Neural progenitor cell (in vitro differentiated cells): ENCODE results near the gene ULK3. TPM values are rescaled to one million over a fixed set of nuclear protein-coding genes. Genes with fewer than 3 reads are reported as not detected.

ENCODE experiments used
- DNase-seq: peaks from one replicate; pipeline ENCODE4 v3.0.0-alpha.2; 2016; ENCODE audit warnings: low spot score
- H2AFZ ChIP-seq: fragments of 200-600 bp; sonication (generic); replicated peaks from 2 replicates; pipeline ENCODE4 v1.6.1; 2016; ENCODE audit warnings: antibody characterized with exemption
- H3F3A ChIP-seq: fragments of 200-600 bp; sonication (generic); 2 replicates; pipeline ENCODE4 v1.6.1; 2016; ENCODE audit warnings: antibody characterized with exemption, low read depth
- H3K27ac ChIP-seq: fragments of 200-600 bp; sonication (generic); 2 replicates; pipeline ENCODE4 v1.5.1; 2016; ENCODE audit warnings: mild to moderate bottlenecking
- H3K27me3 ChIP-seq: fragments of 200-600 bp; sonication (generic); 2 replicates; pipeline ENCODE4 v1.6.1; 2016; ENCODE audit warnings: mild to moderate bottlenecking, moderate library complexity
- H3K36me3 ChIP-seq: fragments of 200-600 bp; sonication (generic); 2 replicates; pipeline ENCODE4 v1.5.1; 2016
- H3K4me1 ChIP-seq: fragments of 200-600 bp; sonication (generic); 2 replicates; pipeline ENCODE4 v1.6.1; 2016; ENCODE audit warnings: mixed run types
- H3K4me2 ChIP-seq: fragments of 200-600 bp; sonication (generic); 2 replicates; pipeline ENCODE4 v1.6.1; 2016
- H3K4me3 ChIP-seq: fragments of 200-600 bp; sonication (generic); 2 replicates; pipeline ENCODE4 v1.5.1; 2016
- H3K79me2 ChIP-seq: fragments of 200-600 bp; sonication (generic); 2 replicates; pipeline ENCODE4 v1.6.1; 2016; ENCODE audit warnings: low read depth
- H3K9ac ChIP-seq: fragments of 200-600 bp; sonication (generic); 2 replicates; pipeline ENCODE4 v1.6.1; 2016
- H3K9me3 ChIP-seq: fragments of 200-600 bp; sonication (generic); 2 replicates; pipeline ENCODE4 v1.5.1; 2016; ENCODE audit warnings: low read depth
- H4K20me1 ChIP-seq: fragments of 200-600 bp; sonication (generic); 2 replicates; pipeline ENCODE4 v1.6.1; 2016; ENCODE audit warnings: low read depth
- H3K27ac Mint-ChIP-seq: 3 replicates; pipeline ENCODE4 v1.8.0; 2021; ENCODE audit warnings: mixed read lengths
- H3K27me3 Mint-ChIP-seq: 2 replicates; pipeline ENCODE4 v1.8.0; 2022; ENCODE audit warnings: low read depth, mild to moderate bottlenecking, inconsistent platforms, moderate library complexity, mixed read lengths; ENCODE audit not compliant: insufficient read depth
- H3K36me3 Mint-ChIP-seq: 3 replicates; pipeline ENCODE4 v1.8.0; 2021; ENCODE audit warnings: mixed read lengths
- H3K4me1 Mint-ChIP-seq: 3 replicates; pipeline ENCODE4 v1.8.0; 2021; ENCODE audit warnings: mixed read lengths
- H3K4me3 Mint-ChIP-seq: 3 replicates; pipeline ENCODE4 v1.8.0; 2021; ENCODE audit warnings: mild to moderate bottlenecking, moderate library complexity, mixed read lengths
- H3K9me3 Mint-ChIP-seq: 3 replicates; pipeline ENCODE4 v1.8.0; 2020; ENCODE audit warnings: mixed read lengths
- CTCF ChIP-seq: fragments of 200-600 bp; sonication (generic); IDR thresholded peaks from 2 replicates; pipeline ENCODE4 v1.5.1; 2017; ENCODE audit warnings: antibody characterized with exemption, mild to moderate bottlenecking
- EZH2 ChIP-seq: fragments of 200-600 bp; sonication (generic); IDR thresholded peaks from 2 replicates; pipeline ENCODE4 v1.6.1; 2017; ENCODE audit warnings: antibody characterized with exemption, mild to moderate bottlenecking, moderate library complexity
- EZH2phosphoT487 ChIP-seq: fragments of 200-600 bp; sonication (generic); IDR thresholded peaks from 2 replicates; pipeline ENCODE4 v1.6.1; 2017; ENCODE audit warnings: antibody characterized with exemption
- total RNA-seq: library from RNA; depleted of rRNA; stranded (reverse); fragments of >200 nt; gene quantifications from 2 replicates; pipeline ENCODE4 v1.2.3, GENCODE V29; 2015; ENCODE audit warnings: low replicate concordance

ULK3 gene
- total RNA-seq, 1 donor from 2014 or later, result 22.7 TPM

- Histone ChIP-seq H3K79me2 (peaks cover 48% of the 10 kb centered on the region), H4K20me1 (no peaks in the 10 kb centered on the region), H2AFZ (no peak overlapping the region), H3K4me2 (no peak overlapping the region), H3K9me3 (no peaks in the 10 kb centered on the region), H3K27ac (no peak overlapping the region), H3K4me3 (no peak overlapping the region), H3K4me1 (no peaks in the 10 kb centered on the region), H3K36me3 (no peaks in the 10 kb centered on the region), H3K27me3 (no peaks in the 10 kb centered on the region), H3F3A (no peaks in the 10 kb centered on the region), H3K9ac (no peak overlapping the region)
- H3K27me3 Mint-ChIP-seq, result no peaks in the 10 kb centered on the region
- no peak overlapping the region for H3K4me3 Mint-ChIP-seq
- peak overlapping the region; percentile 40 for H3K27ac Mint-ChIP-seq
- no peak for DNase-seq
- peaks cover 5% of the 10 kb centered on the region for H3K4me1 Mint-ChIP-seq
- TF ChIP-seq EZH2 (no peak), CTCF (no peak), EZH2phosphoT487 (no peak)
- H3K9me3 Mint-ChIP-seq, result peaks cover 6% of the 10 kb centered on the region
- H3K36me3 Mint-ChIP-seq, result peaks cover 21% of the 10 kb centered on the region
These were observed 21.3 kb upstream of the ULK3 start for GRCh38 chr15:74864296-74864695.

- Histone ChIP-seq H3K27me3 (no peaks in the 10 kb centered on the region), H3F3A (no peaks in the 10 kb centered on the region), H3K4me3 (no peak overlapping the region), H3K36me3 (no peaks in the 10 kb centered on the region), H3K27ac (no peak overlapping the region), H2AFZ (no peak overlapping the region), H4K20me1 (peaks cover 5% of the 10 kb centered on the region), H3K9ac (no peak overlapping the region), H3K79me2 (peaks cover 39% of the 10 kb centered on the region), H3K9me3 (no peaks in the 10 kb centered on the region), H3K4me1 (no peaks in the 10 kb centered on the region), H3K4me2 (no peak overlapping the region)
- peaks cover 5% of the 10 kb centered on the region for H3K4me1 Mint-ChIP-seq
- TF ChIP-seq EZH2phosphoT487 (no peak), EZH2 (no peak), CTCF (no peak)
- no peak overlapping the region for H3K27ac Mint-ChIP-seq
- no peaks in the 10 kb centered on the region for H3K27me3 Mint-ChIP-seq
- no peak overlapping the region for H3K4me3 Mint-ChIP-seq
- peaks cover 6% of the 10 kb centered on the region for H3K9me3 Mint-ChIP-seq
- peaks cover 19% of the 10 kb centered on the region for H3K36me3 Mint-ChIP-seq
- no peak for DNase-seq
These were observed 20.5 kb upstream of the ULK3 start for GRCh38 chr15:74863239-74864056.

- Histone ChIP-seq H3K4me2 (no peak overlapping the region), H3K4me3 (no peak overlapping the region), H3K4me1 (no peaks in the 10 kb centered on the region), H3K9ac (no peak overlapping the region), H4K20me1 (peaks cover 13% of the 10 kb centered on the region), H3K27me3 (no peaks in the 10 kb centered on the region), H3K36me3 (no peaks in the 10 kb centered on the region), H3K9me3 (no peaks in the 10 kb centered on the region), H3K27ac (no peak overlapping the region), H3K79me2 (peaks cover 9% of the 10 kb centered on the region), H2AFZ (no peak overlapping the region), H3F3A (no peaks in the 10 kb centered on the region)
- TF ChIP-seq EZH2phosphoT487 (no peak), CTCF (no peak), EZH2 (no peak)
- peaks cover under 1% of the 10 kb centered on the region for H3K36me3 Mint-ChIP-seq
- no peak overlapping the region for H3K4me3 Mint-ChIP-seq
- H3K27me3 Mint-ChIP-seq, result peaks cover 3% of the 10 kb centered on the region
- peak overlapping the region; percentile 37 for H3K27ac Mint-ChIP-seq
- peaks cover 6% of the 10 kb centered on the region for H3K4me1 Mint-ChIP-seq
- DNase-seq, result no peak
- no peaks in the 10 kb centered on the region for H3K9me3 Mint-ChIP-seq
These were observed 15.4 kb upstream of the ULK3 start for GRCh38 chr15:74858369-74858740.
